ENCODE measurements around the gene SBNO1.
"Not testable (repeated sequence)": the region's sequence is repeated elsewhere in the genome, so short reads cannot be mapped to it uniquely, and the experiment has no call there.

DNA sequence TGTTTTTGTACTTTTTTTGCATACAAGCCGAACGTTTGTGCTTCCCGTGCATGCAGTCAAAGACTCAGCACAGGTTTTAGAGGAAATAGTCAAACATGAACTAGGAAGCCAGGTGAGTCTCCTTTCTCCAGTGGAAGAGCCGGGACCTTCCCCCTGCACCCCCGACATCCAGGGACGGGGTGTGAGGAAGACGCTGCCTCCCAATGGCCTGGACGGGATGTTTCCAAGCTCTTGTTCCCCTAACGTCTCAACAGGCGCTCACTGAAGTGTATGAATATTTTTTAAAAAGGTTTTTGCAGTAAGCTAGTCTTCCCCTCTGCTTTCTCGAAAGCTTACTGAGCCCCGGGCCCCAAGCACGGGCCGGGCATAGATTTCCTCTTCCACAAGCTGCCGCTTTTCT lies 43.3 kb upstream of the SBNO1 start:
- not testable (repeated sequence) for TF ChIP-seq CTCF (IDR thresholded peaks at IDR 0.05; ENCODE audit: insufficient read depth, low read length); POLR2AphosphoS5 (IDR thresholded peaks at IDR 0.05; ENCODE audit: low read depth)
- TF ChIP-seq, protein P1, sequence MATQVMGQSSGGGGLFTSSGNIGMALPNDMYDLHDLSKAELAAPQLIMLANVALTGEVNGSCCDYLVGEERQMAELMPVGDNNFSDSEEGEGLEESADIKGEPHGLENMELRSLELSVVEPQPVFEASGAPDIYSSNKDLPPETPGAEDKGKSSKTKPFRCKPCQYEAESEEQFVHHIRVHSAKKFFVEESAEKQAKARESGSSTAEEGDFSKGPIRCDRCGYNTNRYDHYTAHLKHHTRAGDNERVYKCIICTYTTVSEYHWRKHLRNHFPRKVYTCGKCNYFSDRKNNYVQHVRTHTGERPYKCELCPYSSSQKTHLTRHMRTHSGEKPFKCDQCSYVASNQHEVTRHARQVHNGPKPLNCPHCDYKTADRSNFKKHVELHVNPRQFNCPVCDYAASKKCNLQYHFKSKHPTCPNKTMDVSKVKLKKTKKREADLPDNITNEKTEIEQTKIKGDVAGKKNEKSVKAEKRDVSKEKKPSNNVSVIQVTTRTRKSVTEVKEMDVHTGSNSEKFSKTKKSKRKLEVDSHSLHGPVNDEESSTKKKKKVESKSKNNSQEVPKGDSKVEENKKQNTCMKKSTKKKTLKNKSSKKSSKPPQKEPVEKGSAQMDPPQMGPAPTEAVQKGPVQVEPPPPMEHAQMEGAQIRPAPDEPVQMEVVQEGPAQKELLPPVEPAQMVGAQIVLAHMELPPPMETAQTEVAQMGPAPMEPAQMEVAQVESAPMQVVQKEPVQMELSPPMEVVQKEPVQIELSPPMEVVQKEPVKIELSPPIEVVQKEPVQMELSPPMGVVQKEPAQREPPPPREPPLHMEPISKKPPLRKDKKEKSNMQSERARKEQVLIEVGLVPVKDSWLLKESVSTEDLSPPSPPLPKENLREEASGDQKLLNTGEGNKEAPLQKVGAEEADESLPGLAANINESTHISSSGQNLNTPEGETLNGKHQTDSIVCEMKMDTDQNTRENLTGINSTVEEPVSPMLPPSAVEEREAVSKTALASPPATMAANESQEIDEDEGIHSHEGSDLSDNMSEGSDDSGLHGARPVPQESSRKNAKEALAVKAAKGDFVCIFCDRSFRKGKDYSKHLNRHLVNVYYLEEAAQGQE (IDR thresholded peaks at IDR 0.05; ENCODE audit: insufficient replicate concordance, low read depth): not testable (repeated sequence)

Data from HL-60 (cell line).